ENCODE data around the gene TANC1. TPM values are rescaled to one million over a fixed set of nuclear protein-coding genes. Genes with fewer than 3 reads are reported as not detected.

TANC1 gene
- total RNA-seq, 2 donors from 2014 or later = 51.8 to 58.9 TPM

DNA sequence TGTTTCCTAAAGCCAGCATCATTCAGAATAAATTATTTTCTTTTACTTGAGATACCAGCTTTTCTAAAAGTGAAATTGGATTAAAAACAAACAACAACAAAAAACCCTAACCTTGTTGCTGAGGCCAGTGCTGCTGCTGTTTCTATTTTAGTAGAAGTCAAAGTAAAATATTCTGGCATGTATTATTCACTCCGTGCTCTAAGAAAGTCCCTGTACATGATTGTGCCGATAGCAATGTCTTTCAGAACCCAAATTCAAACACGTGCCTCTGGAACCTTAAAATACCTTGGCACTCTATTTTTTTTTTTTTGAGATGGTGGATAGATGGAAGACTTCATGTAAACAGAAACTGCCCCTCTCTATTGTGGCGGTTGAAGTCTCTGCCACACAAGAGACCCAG is 43.7 kb downstream of the TANC1 start:
- H3K4me1 ChIP-seq = peaks cover 0 to 37% of the 10 kb centered on the region in 2 donors
- H3K36me3 ChIP-seq = peaks cover 4% of the 10 kb centered on the region
- H3K9me3 ChIP-seq = peaks cover 0 to 13% of the 10 kb centered on the region in 2 donors
- H3K4me3 ChIP-seq = no peak overlapping the region
- TF ChIP-seq, protein P1, sequence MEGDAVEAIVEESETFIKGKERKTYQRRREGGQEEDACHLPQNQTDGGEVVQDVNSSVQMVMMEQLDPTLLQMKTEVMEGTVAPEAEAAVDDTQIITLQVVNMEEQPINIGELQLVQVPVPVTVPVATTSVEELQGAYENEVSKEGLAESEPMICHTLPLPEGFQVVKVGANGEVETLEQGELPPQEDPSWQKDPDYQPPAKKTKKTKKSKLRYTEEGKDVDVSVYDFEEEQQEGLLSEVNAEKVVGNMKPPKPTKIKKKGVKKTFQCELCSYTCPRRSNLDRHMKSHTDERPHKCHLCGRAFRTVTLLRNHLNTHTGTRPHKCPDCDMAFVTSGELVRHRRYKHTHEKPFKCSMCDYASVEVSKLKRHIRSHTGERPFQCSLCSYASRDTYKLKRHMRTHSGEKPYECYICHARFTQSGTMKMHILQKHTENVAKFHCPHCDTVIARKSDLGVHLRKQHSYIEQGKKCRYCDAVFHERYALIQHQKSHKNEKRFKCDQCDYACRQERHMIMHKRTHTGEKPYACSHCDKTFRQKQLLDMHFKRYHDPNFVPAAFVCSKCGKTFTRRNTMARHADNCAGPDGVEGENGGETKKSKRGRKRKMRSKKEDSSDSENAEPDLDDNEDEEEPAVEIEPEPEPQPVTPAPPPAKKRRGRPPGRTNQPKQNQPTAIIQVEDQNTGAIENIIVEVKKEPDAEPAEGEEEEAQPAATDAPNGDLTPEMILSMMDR (IDR thresholded peaks at IDR 0.05) = no peak
- no peak for DNase-seq (ENCODE audit: low spot score)
- H3K27ac ChIP-seq = peak overlapping the region; percentile 15 to 46
- H3K27me3 ChIP-seq = no peaks in the 10 kb centered on the region

DNA sequence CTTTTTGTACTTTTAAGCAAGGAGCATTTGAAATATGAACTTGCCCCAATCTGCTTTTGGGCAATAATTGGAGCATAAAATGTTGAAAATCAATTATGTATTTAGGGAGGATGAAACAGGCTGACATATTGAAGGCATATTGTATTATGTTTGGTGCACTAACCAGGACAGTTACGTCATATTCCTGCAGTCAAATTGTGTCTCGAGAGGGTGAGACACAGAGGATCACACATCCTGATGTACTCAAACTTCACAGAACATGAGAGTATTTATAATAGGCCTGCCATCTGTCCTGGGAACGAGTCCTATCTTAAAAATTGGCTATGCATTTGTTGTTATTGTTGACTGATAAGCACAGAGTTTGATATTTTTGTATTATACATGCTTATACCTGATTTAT is 44.7 kb downstream of the TANC1 start:
- Histone ChIP-seq H3K4me1 (peaks cover 0 to 41% of the 10 kb centered on the region in 2 donors), H3K27ac (peak overlapping the region; percentile 15 to 46), H3K9me3 (peaks cover 0 to 13% of the 10 kb centered on the region in 2 donors), H3K36me3 (no peaks in the 10 kb centered on the region), H3K27me3 (no peaks in the 10 kb centered on the region), H3K4me3 (no peak overlapping the region)
- TF ChIP-seq, protein P1 (IDR thresholded peaks at IDR 0.05) = no peak
- no peak for DNase-seq (ENCODE audit: low spot score)

DNA sequence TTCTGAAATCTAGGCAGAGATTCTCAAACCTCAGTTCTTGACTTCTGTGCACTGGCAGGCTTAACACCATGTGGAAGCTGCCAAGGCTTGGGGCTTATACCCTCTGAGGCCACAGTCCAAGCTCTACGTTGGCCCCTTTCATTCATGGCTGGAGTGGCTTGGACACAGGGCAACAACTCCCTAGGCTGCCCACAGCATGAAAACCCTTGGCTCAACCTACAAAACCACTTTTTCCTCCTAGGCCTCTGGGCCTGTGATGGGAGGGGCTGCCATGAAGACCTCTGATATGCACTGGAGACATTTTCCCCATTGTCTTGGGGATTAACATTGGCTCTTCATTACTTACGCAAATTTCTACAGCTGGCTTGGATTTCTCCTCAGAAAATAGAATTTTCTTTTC is 46.7 kb downstream of the TANC1 start:
- no peak overlapping the region for H3K27ac ChIP-seq
- no peak overlapping the region for H3K4me3 ChIP-seq
- TF ChIP-seq, protein P1 (IDR thresholded peaks at IDR 0.05) = no peak
- H3K27me3 ChIP-seq = no peaks in the 10 kb centered on the region
- no peaks in the 10 kb centered on the region for H3K36me3 ChIP-seq
- H3K4me1 ChIP-seq = peaks cover 0 to 39% of the 10 kb centered on the region in 2 donors
- no peak for DNase-seq (ENCODE audit: low spot score)
- H3K9me3 ChIP-seq = peaks cover 0 to 13% of the 10 kb centered on the region in 2 donors

- H3K4me3 ChIP-seq = no peak overlapping the region
- peaks cover 0 to 35% of the 10 kb centered on the region in 2 donors for H3K4me1 ChIP-seq
- no peaks in the 10 kb centered on the region for H3K36me3 ChIP-seq
- H3K27me3 ChIP-seq = no peaks in the 10 kb centered on the region
- TF ChIP-seq, protein P1 (IDR thresholded peaks at IDR 0.05) = no peak
- peaks cover 0 to 13% of the 10 kb centered on the region in 2 donors for H3K9me3 ChIP-seq
- H3K27ac ChIP-seq = no peak overlapping the region
- DNase-seq (ENCODE audit: low spot score) = no peak
Measured at GRCh38 chr2:159015823-159016222, 47.4 kb downstream of the TANC1 start.

DNA sequence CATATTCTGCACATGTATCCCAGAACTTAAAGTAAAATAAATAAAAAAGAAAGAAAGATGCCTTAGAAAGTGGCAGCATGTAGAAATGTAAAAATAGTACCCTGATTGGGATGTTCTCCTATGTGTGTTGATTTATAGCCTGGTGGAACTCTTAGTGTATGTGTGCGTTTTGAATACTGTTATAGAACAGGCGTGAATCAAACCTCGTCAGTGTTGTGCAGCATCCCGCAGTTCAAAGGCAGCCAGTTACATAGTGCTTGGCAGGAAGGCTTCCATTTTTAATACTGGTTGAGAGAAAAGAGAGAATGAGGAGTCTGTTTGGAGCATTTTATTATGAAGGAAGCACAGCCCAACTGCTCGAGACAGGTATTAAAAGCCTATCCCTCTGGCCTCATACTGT is 49.4 kb downstream of the TANC1 start:
- Histone ChIP-seq H3K36me3 (no peaks in the 10 kb centered on the region), H3K4me1 (peaks cover 0 to 38% of the 10 kb centered on the region in 2 donors), H3K4me3 (no peak overlapping the region), H3K9me3 (peaks cover 0 to 13% of the 10 kb centered on the region in 2 donors), H3K27ac (no peak overlapping the region), H3K27me3 (no peaks in the 10 kb centered on the region)
- no peak for DNase-seq (ENCODE audit: low spot score)
- TF ChIP-seq, protein P1 (IDR thresholded peaks at IDR 0.05) = no peak

DNA sequence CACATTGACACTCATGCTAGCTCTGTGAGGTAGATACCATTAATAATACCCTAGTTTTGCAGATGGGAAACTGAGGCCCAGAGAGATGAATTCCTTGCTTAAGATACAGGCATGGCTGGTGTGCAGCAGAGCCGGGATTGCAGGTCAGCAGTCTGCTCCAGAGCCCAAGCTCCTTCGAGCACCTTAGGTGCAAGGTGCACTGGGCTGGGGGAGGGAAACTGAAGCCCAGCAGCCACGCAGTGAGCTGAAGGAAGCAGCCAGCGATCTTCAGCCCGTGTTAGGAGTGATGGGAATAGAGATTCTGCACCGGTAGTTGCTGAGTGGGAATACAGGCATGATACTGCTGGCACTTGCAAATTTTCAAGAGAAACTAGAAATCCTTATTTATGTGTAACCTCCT is 50.6 kb downstream of the TANC1 start:
- DNase-seq (ENCODE audit: low spot score) = no peak
- Histone ChIP-seq H3K27me3 (no peaks in the 10 kb centered on the region), H3K4me3 (no peak overlapping the region), H3K27ac (no peak overlapping the region), H3K4me1 (peaks cover 0 to 26% of the 10 kb centered on the region in 2 donors), H3K36me3 (no peaks in the 10 kb centered on the region), H3K9me3 (peaks cover 0 to 13% of the 10 kb centered on the region in 2 donors)
- TF ChIP-seq, protein P1 (IDR thresholded peaks at IDR 0.05) = no peak

All from right atrium auricular region (tissue), 2 donors.